Measurements from ENCODE around the gene MYBPC1. TPM values are rescaled to one million over a fixed set of nuclear protein-coding genes. Genes with fewer than 3 reads are reported as not detected.
A peak's percentile ranks its signal among the peaks of the same experiment; 100 is the strongest.

Gene MYBPC1
- total and polyA plus RNA-seq, 4 donors, result 0.06 to 0.07 TPM; not detected in 2

GRCh38 chr12:101616027-101616494 is 21.3 kb downstream of the MYBPC1 start:
- no peak for TF ChIP-seq CTCF (IDR thresholded peaks at IDR 0.05; ENCODE audit: control extremely low read depth, extremely low read depth)
- DNase-seq, result peak; percentile 14 to 84 (median 68)
- Histone ChIP-seq H3K27ac (ENCODE audit: low read depth in 1 of 2, low read length in 1 of 2) (peak overlapping the region in 1 of 2 donors; percentile 88), H3K9me3 (ENCODE audit: control insufficient read depth in 4 of 4, insufficient read depth in 3 of 4, low read length in 3 of 4) (no peaks in the 10 kb centered on the region), H3K4me3 (no peak overlapping the region), H3K9ac (ENCODE audit: insufficient read depth in 1 of 2, low read length in 2 of 2) (peak overlapping the region in 1 of 2 donors; percentile 19), H3K27me3 (ENCODE audit: control insufficient read depth in 3 of 3, insufficient read depth in 3 of 3, low read length in 2 of 3) (no peaks in the 10 kb centered on the region), H3K4me1 (ENCODE audit: control insufficient read depth in 5 of 5, insufficient read depth in 5 of 5, low read length in 5 of 5) (peaks cover 0 to 36% (median 12%) of the 10 kb centered on the region in 5 donors), H3K36me3 (ENCODE audit: control insufficient read depth in 4 of 4, insufficient read depth in 4 of 4, low read length in 4 of 4) (no peaks in the 10 kb centered on the region)
- 2 to 4% methylated on average over 4 of the region's 4 CpGs for WGBS, 2 donors
- ATAC-seq (ENCODE audit: insufficient read depth, low FRiP score), result no peak

- no peak for TF ChIP-seq CTCF (IDR thresholded peaks at IDR 0.05; ENCODE audit: control extremely low read depth, extremely low read depth)
These were observed 24.4 kb downstream of the MYBPC1 start for GRCh38 chr12:101619026-101619786.

GRCh38 chr12:101619858-101620761 is 25.3 kb downstream of the MYBPC1 start:
- Histone ChIP-seq H3K9me3 (ENCODE audit: control insufficient read depth in 4 of 4, insufficient read depth in 3 of 4, low read length in 3 of 4) (no peaks in the 10 kb centered on the region), H3K36me3 (ENCODE audit: control insufficient read depth in 4 of 4, insufficient read depth in 4 of 4, low read length in 4 of 4) (no peaks in the 10 kb centered on the region), H3K27me3 (ENCODE audit: control insufficient read depth in 3 of 3, insufficient read depth in 3 of 3, low read length in 2 of 3) (no peaks in the 10 kb centered on the region), H3K4me1 (ENCODE audit: control insufficient read depth in 5 of 5, insufficient read depth in 5 of 5, low read length in 5 of 5) (peaks cover 0 to 28% (median 12%) of the 10 kb centered on the region in 5 donors), H3K27ac (ENCODE audit: low read depth in 1 of 2, low read length in 1 of 2) (no peak overlapping the region), H3K9ac (ENCODE audit: insufficient read depth in 1 of 2, low read length in 2 of 2) (no peak overlapping the region), H3K4me3 (no peak overlapping the region)
- no peak for TF ChIP-seq CTCF (IDR thresholded peaks at IDR 0.05; ENCODE audit: control extremely low read depth, extremely low read depth)
- ATAC-seq (ENCODE audit: insufficient read depth, low FRiP score) (no peak), DNase-seq (peak in 2 of 3 donors; percentile 60 to 72)
- 48 to 57% methylated on average over 6 of the region's 6 CpGs for WGBS, 2 donors

More at GRCh38 chr12:101619026-101619786, 24.4 kb downstream of the MYBPC1 start:
- Histone ChIP-seq H3K27ac (ENCODE audit: low read depth in 1 of 2, low read length in 1 of 2) (no peak overlapping the region), H3K9me3 (ENCODE audit: control insufficient read depth in 4 of 4, insufficient read depth in 3 of 4, low read length in 3 of 4) (no peaks in the 10 kb centered on the region), H3K27me3 (ENCODE audit: control insufficient read depth in 3 of 3, insufficient read depth in 3 of 3, low read length in 2 of 3) (no peaks in the 10 kb centered on the region), H3K9ac (ENCODE audit: insufficient read depth in 1 of 2, low read length in 2 of 2) (no peak overlapping the region), H3K4me3 (no peak overlapping the region), H3K4me1 (ENCODE audit: control insufficient read depth in 5 of 5, insufficient read depth in 5 of 5, low read length in 5 of 5) (peaks cover 0 to 32% (median 12%) of the 10 kb centered on the region in 5 donors), H3K36me3 (ENCODE audit: control insufficient read depth in 4 of 4, insufficient read depth in 4 of 4, low read length in 4 of 4) (no peaks in the 10 kb centered on the region)
- ATAC-seq (ENCODE audit: insufficient read depth, low FRiP score) (no peak), DNase-seq (no peak)
- WGBS, 2 donors, result 89 to 94% methylated on average over 2 of the region's 2 CpGs

Measured in lung (tissue), 12 donors.